Activated CD8-positive, alpha-beta T cell treated with anti-CD3 and anti-CD28 coated beads for 36 hours (primary cell): Measurements from ENCODE around the gene PKMYT1. TPM values are rescaled to one million over a fixed set of nuclear protein-coding genes. Genes with fewer than 3 reads are reported as not detected.
"Not testable (repeated sequence)": the region's sequence is repeated elsewhere in the genome, so short reads cannot be mapped to it uniquely, and the experiment has no call there.

Experiments
- ATAC-seq: fragments of 200-7000 bp; cut with Tn5 transposase; one replicate; pipeline ENCODE4 v1.10.0; 2021; ENCODE audit warnings: mild to moderate bottlenecking, moderate library complexity
- CTCF ChIA-PET: fragments of 350-600 bp; sonication (Branson Sonifier 250); formaldehyde crosslinking; loops from one replicate; lab custom pipeline; 2021; ENCODE audit warnings: antibody characterized with exemption; lab: Charles Lee
- POLR2A ChIA-PET: fragments of 350-600 bp; sonication (Branson Sonifier 250); formaldehyde crosslinking; loops from one replicate; lab custom pipeline; 2021; ENCODE audit warnings: antibody characterized with exemption; lab: Charles Lee
- DNase-seq: peaks from one replicate; pipeline ENCODE4 v3.0.0-alpha.2; 2020
- H3K27ac Mint-ChIP-seq: one replicate; pipeline ENCODE4 v1.8.0; 2021; ENCODE audit warnings: mild to moderate bottlenecking, mixed read lengths
- H3K27me3 Mint-ChIP-seq: one replicate; pipeline ENCODE4 v1.8.0; 2021; ENCODE audit warnings: mixed read lengths
- H3K36me3 Mint-ChIP-seq: one replicate; pipeline ENCODE4 v1.8.0; 2021; ENCODE audit warnings: low read depth, mixed read lengths
- H3K4me1 Mint-ChIP-seq: one replicate; pipeline ENCODE4 v1.8.0; 2021; ENCODE audit warnings: low read depth, mixed read lengths
- H3K4me3 Mint-ChIP-seq: one replicate; pipeline ENCODE4 v1.8.0; 2021; ENCODE audit warnings: mild to moderate bottlenecking, moderate library complexity, mixed read lengths
- H3K9me3 Mint-ChIP-seq: one replicate; pipeline ENCODE4 v1.8.0; 2021; ENCODE audit warnings: mixed read lengths
- CTCF ChIP-seq: fragments of 200-600 bp; IDR thresholded peaks from one replicate; pipeline ENCODE4 v1.8.0; 2022; ENCODE audit warnings: antibody characterized with exemption, mild to moderate bottlenecking
- intact Hi-C: fragments of 100-400 bp; cut with micrococcal nuclease; formaldehyde crosslinking; loops from one replicate; pipeline ENCODE4 v1.10.0; 2022
- total RNA-seq, 2 experiments: library from RNA; stranded (reverse); gene quantifications; one replicate each; pipeline ENCODE4 v1.2.3, GENCODE V29; 2021

The PKMYT1 gene
- total RNA-seq, 2 experiments from 2014 or later = 121 to 123 TPM

GRCh38 chr16:2930236-2930635 lies 50.0 kb downstream of the PKMYT1 start:
- Mint-ChIP-seq H3K4me1 (peaks cover 10% of the 10 kb centered on the region), H3K9me3 (no peaks in the 10 kb centered on the region), H3K36me3 (no peaks in the 10 kb centered on the region), H3K4me3 (no peak overlapping the region), H3K27me3 (no peaks in the 10 kb centered on the region), H3K27ac (no peak overlapping the region)
- ATAC-seq (no peak), DNase-seq (no peak)
- POLR2A ChIA-PET = no interaction called here
- no peak for TF ChIP-seq CTCF
- CTCF ChIA-PET = interaction anchor here (1.3 to 2.0 kb wide), 3 partner anchors 10 to 91 kb away, joined by 3 to 4 read pairs (median 4); no protein-coding TSS in a partner anchor
- intact Hi-C loops = no loop called here

GRCh38 chr16:2929693-2930092 lies 50.6 kb downstream of the PKMYT1 start:
- DNase-seq (no peak), ATAC-seq (no peak)
- ChIA-PET CTCF (interaction anchor here (1.0 to 2.0 kb wide), 2 partner anchors 11 to 91 kb away, joined by 3 to 4 read pairs; no protein-coding TSS in a partner anchor), POLR2A (no interaction called here)
- H3K9me3 Mint-ChIP-seq = no peaks in the 10 kb centered on the region
- no peak for TF ChIP-seq CTCF
- H3K27ac Mint-ChIP-seq = no peak overlapping the region
- H3K4me1 Mint-ChIP-seq = peaks cover 10% of the 10 kb centered on the region
- H3K36me3 Mint-ChIP-seq = no peaks in the 10 kb centered on the region
- intact Hi-C loops = no loop called here
- no peak overlapping the region for H3K4me3 Mint-ChIP-seq
- no peaks in the 10 kb centered on the region for H3K27me3 Mint-ChIP-seq

GRCh38 chr16:2928796-2929195 lies 51.5 kb downstream of the PKMYT1 start:
- CTCF ChIA-PET = interaction anchor here (1.0 to 2.0 kb wide), 2 partner anchors 10 to 90 kb away, joined by 3 to 4 read pairs; no protein-coding TSS in a partner anchor
- Mint-ChIP-seq H3K9me3 (no peaks in the 10 kb centered on the region), H3K4me1 (peaks cover 10% of the 10 kb centered on the region), H3K4me3 (no peak overlapping the region), H3K36me3 (no peaks in the 10 kb centered on the region), H3K27me3 (no peaks in the 10 kb centered on the region), H3K27ac (no peak overlapping the region)
- no peak for TF ChIP-seq CTCF
- ATAC-seq (no peak), DNase-seq (no peak)
- intact Hi-C loops = no loop called here
- POLR2A ChIA-PET = interaction anchor here (0.5 kb wide), 1 partner anchor 69 kb away, joined by 4 read pairs; no protein-coding TSS in a partner anchor

GRCh38 chr16:2928151-2928550 lies 52.1 kb downstream of the PKMYT1 start:
- H3K36me3 Mint-ChIP-seq, intact Hi-C loops, H3K4me3 Mint-ChIP-seq, H3K27me3 Mint-ChIP-seq, DNase-seq, ATAC-seq, H3K27ac Mint-ChIP-seq, H3K9me3 Mint-ChIP-seq: not testable (repeated sequence)
- ChIA-PET CTCF (interaction anchor here (1.8 to 3.3 kb wide), 3 partner anchors 12 to 18 kb away, joined by 4 to 45 read pairs (median 14); partner anchors contain the start of gene FLYWCH1), POLR2A (interaction anchor here (0.5 kb wide), 1 partner anchor 69 kb away, joined by 4 read pairs; no protein-coding TSS in a partner anchor)
- peaks cover 10% of the 10 kb centered on the region for H3K4me1 Mint-ChIP-seq

- Mint-ChIP-seq H3K4me3 (no peak overlapping the region), H3K27me3 (no peaks in the 10 kb centered on the region), H3K36me3 (no peaks in the 10 kb centered on the region), H3K27ac (no peak overlapping the region), H3K9me3 (no peaks in the 10 kb centered on the region), H3K4me1 (peaks cover 10% of the 10 kb centered on the region)
- ChIA-PET POLR2A (interaction anchor here (0.8 to 1.0 kb wide), 3 partner anchors 14 to 87 kb away, joined by 3 read pairs; no protein-coding TSS in a partner anchor), CTCF (interaction anchor here (0.5 to 3.3 kb wide), 36 partner anchors 8 to 169 kb away, joined by 3 to 45 read pairs (median 6); partner anchors contain the start of genes FLYWCH1, FLYWCH2, PAQR4 and TNFRSF12A)
- ATAC-seq = peak; percentile 99
- DNase-seq = peak; percentile 95
- intact Hi-C loops = no loop called here
- peak; percentile 96 for TF ChIP-seq CTCF
These were observed 53.1 kb downstream of the PKMYT1 start for GRCh38 chr16:2927010-2927646.
